GM12865 (cell line): Measurements from ENCODE around the gene RFLNA.

Experiments
- DNase-seq: peaks from one replicate; pipeline ENCODE4 v3.0.0; 2010; ENCODE audit warnings: low read depth
- H3K4me3 ChIP-seq: 2 replicates; pipeline ENCODE4 v1.5.1; 2011; ENCODE audit warnings: mild to moderate bottlenecking, low read depth, low read length, control low read depth
- CTCF ChIP-seq: IDR thresholded peaks from 2 replicates; pipeline ENCODE4 v1.5.1; 2011; ENCODE audit warnings: low read length, control low read depth, low read depth, inconsistent platforms; ENCODE audit not compliant: insufficient read depth; ENCODE audit errors: missing control alignments

The RFLNA gene

GRCh38 chr12:124259154-124260066 is 35.5 kb upstream of the RFLNA start:
- TF ChIP-seq CTCF, result no peak
- no peak overlapping the region for H3K4me3 ChIP-seq
- no peak for DNase-seq

GRCh38 chr12:124261885-124262284 is 33.0 kb upstream of the RFLNA start:
- no peak for TF ChIP-seq CTCF
- no peak for DNase-seq
- H3K4me3 ChIP-seq, result no peak overlapping the region

GRCh38 chr12:124264089-124264795 is 30.7 kb upstream of the RFLNA start:
- no peak overlapping the region for H3K4me3 ChIP-seq
- DNase-seq, result no peak
- no peak for TF ChIP-seq CTCF

- DNase-seq, result no peak
- H3K4me3 ChIP-seq, result no peak overlapping the region
- TF ChIP-seq CTCF, result no peak
These were observed 30.0 kb upstream of the RFLNA start for GRCh38 chr12:124264879-124265278.

- no peak for TF ChIP-seq CTCF
- no peak for DNase-seq
- no peak overlapping the region for H3K4me3 ChIP-seq
These were observed 27.6 kb upstream of the RFLNA start for GRCh38 chr12:124267205-124267778.

- no peak overlapping the region for H3K4me3 ChIP-seq
- no peak for DNase-seq
- TF ChIP-seq CTCF, result no peak
These were observed 24.2 kb upstream of the RFLNA start for GRCh38 chr12:124270671-124271070.
